Activated CD8-positive, alpha-beta memory T cell treated with anti-CD3 and anti-CD28 coated beads for 1 hour (primary cell): Measurements from ENCODE around the gene MOXD1.
"Not testable (repeated sequence)": the region's sequence is repeated elsewhere in the genome, so short reads cannot be mapped to it uniquely, and the experiment has no call there.

Experiments
- DNase-seq, 2 donors: peaks; one replicate each; pipeline ENCODE4 v3.0.0-alpha.2; 2020; ENCODE audit warnings: low read depth in 1 of 2; ENCODE audit errors: extremely low read depth in 1 of 2

Gene MOXD1

GRCh38 chr6:132285004-132285780 is 116.1 kb downstream of the MOXD1 start:
- no peak for DNase-seq

- no peak for DNase-seq
Measured at GRCh38 chr6:132282696-132283095, 118.6 kb downstream of the MOXD1 start.

GRCh38 chr6:132280436-132280835 is 120.8 kb downstream of the MOXD1 start:
- no peak for DNase-seq

GRCh38 chr6:132279592-132280139 is 121.6 kb downstream of the MOXD1 start:
- peak; percentile 34 to 54 for DNase-seq

GRCh38 chr6:132275066-132275970 is 126.0 kb downstream of the MOXD1 start:
- DNase-seq = no peak

- DNase-seq = no peak
Measured at GRCh38 chr6:132272776-132273175, 128.5 kb downstream of the MOXD1 start.

GRCh38 chr6:132270726-132271402 is 130.4 kb downstream of the MOXD1 start:
- no peak for DNase-seq

GRCh38 chr6:132268666-132269065 is 132.6 kb downstream of the MOXD1 start:
- not testable (repeated sequence) for DNase-seq

GRCh38 chr6:132268209-132268608 is 133.1 kb downstream of the MOXD1 start:
- no peak for DNase-seq

- no peak for DNase-seq
Measured at GRCh38 chr6:132265451-132266097, 135.7 kb downstream of the MOXD1 start.

GRCh38 chr6:132264021-132264500 is 137.2 kb downstream of the MOXD1 start:
- no peak for DNase-seq

GRCh38 chr6:132261354-132261753 is 139.9 kb downstream of the MOXD1 start:
- DNase-seq = no peak

GRCh38 chr6:132259070-132259469 is 142.2 kb downstream of the MOXD1 start:
- DNase-seq = no peak

GRCh38 chr6:132257561-132257960 is 143.7 kb downstream of the MOXD1 start:
- DNase-seq = no peak

- DNase-seq = no peak
Measured at GRCh38 chr6:132256457-132256856, 144.8 kb downstream of the MOXD1 start.

GRCh38 chr6:132253906-132254305 is 147.4 kb downstream of the MOXD1 start:
- no peak for DNase-seq

- DNase-seq = no peak
Measured at GRCh38 chr6:132253211-132253610, 148.1 kb downstream of the MOXD1 start.

- DNase-seq = no peak
Measured at GRCh38 chr6:132252113-132252512, 149.2 kb downstream of the MOXD1 start.

- no peak for DNase-seq
Measured at GRCh38 chr6:132251711-132252110, 149.6 kb downstream of the MOXD1 start.

GRCh38 chr6:132247381-132248159 is 153.7 kb downstream of the MOXD1 start:
- no peak for DNase-seq
